Measurements from ENCODE around the gene RXFP2.
A peak's percentile ranks its signal among the peaks of the same experiment; 100 is the strongest.

The RXFP2 gene, protein sequence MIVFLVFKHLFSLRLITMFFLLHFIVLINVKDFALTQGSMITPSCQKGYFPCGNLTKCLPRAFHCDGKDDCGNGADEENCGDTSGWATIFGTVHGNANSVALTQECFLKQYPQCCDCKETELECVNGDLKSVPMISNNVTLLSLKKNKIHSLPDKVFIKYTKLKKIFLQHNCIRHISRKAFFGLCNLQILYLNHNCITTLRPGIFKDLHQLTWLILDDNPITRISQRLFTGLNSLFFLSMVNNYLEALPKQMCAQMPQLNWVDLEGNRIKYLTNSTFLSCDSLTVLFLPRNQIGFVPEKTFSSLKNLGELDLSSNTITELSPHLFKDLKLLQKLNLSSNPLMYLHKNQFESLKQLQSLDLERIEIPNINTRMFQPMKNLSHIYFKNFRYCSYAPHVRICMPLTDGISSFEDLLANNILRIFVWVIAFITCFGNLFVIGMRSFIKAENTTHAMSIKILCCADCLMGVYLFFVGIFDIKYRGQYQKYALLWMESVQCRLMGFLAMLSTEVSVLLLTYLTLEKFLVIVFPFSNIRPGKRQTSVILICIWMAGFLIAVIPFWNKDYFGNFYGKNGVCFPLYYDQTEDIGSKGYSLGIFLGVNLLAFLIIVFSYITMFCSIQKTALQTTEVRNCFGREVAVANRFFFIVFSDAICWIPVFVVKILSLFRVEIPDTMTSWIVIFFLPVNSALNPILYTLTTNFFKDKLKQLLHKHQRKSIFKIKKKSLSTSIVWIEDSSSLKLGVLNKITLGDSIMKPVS

DNA sequence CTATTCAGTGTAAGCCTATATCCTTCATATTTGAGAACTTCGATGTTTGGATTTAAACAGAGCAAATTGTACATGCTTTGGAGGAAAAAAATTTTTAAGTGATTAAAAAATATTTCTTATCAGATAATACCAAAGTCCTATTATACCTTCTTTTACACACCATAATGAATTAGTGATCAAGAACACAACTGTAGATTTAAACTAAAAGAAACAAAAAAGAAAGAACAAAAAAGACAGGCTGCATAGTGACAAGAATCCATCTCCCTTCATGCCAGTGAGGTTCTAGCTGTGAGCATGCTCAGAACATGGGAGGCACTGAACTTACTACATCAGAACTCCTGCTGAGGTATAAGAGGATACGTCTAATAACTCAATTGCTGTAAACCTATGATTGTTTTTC lies at the start of gene RXFP2:
TSS of gene RXFP2 (plus strand) at position 301 of the 400 bp plus-strand sequence. CDS start at position 388, 87 bp downstream.
- no peak for DNase-seq

DNA sequence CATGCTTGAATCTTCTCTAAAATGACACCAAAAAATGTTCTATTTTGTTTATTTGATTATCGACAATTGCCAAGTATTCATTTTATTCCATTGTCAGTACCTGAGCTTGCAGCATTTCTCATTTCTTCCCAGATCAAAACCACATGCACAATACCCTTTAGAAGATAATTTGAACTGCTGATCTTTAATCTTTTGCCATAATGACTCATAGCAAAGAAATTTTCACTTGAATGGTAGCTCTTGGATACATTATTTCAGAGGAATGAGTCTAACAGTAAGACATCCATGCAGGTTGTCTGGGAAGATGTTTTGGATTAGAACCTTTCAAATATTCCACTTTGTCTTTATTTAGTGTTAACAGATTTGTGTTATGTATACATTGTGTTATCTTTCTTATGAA lies 42.0 kb upstream of the RXFP2 start:
- DNase-seq: no peak

DNA sequence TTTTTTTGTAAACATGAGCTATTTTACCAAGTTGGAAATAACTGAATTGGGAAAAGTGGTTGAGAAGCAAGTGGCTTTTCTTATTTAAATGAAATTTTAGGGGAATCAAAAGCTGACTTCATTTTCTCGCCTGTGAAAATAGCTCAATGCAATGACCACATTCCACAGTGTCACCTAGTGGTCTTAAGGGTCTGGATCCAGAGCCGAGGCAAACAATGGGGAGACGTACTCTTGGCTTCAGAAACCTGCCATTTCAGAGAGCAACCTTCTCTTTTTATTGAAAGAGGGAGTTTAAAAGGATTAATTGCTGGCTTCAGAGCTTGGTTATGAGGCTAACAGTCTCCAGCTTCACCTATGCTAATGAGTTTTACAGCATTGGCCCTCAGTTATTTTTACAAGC lies 39.7 kb upstream of the RXFP2 start:
- DNase-seq: no peak

DNA sequence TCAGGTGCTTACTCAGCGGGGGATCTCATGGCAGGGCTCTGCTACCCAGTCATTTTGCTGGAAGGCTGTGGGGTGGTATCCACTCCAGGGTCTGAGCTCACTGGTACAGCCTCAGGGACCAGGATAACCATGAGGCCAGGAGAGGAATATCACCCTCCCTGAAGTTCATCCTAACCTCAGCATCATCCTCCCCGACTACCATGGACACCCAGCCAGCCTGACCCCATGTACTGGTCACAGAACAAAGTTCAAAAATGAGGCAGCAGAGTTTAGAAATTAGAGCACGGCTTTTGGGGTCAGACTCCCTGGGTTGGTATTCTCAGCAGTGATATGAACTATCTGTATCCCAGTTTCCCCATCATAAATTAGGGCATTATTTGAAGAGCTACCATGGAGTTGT lies 35.5 kb upstream of the RXFP2 start:
- DNase-seq: no peak

DNA sequence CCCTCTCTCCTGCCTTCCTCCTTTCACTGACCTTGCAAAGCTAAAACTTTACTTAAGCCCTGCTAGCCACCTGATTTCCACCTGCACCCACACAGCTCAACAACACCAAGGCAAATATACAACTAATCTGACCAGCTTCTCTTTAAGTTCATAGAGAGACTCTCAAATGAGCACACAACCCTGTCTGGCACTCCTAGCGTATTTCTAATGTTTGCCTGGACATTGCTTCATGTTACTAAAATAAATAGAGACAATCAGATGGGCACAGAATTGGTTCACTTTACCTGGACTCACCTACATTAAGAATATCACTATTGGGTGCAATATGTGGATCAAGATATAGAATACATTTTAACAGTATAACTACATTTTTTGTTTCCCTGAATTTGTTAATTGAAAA lies 33.2 kb upstream of the RXFP2 start:
- DNase-seq: no peak

DNA sequence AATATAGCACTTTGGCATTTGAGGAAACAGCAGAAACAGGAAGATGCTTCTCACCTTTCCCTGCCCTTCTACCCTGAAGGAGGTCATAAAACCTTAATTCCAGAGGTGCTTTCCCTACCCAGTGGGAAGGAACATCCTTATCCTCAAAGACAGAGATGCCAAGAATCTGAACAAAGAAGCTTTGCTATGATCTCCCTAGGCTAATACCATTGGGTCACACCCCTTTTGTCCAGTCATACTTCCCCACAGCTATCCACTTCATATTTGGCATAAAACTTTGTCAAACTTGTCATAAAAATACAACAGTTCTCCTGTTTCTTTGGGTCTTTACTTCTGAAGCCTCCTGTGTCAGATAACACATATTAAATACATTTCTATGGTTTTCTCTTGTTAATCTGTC lies 21.7 kb upstream of the RXFP2 start:
- DNase-seq: no peak

DNA sequence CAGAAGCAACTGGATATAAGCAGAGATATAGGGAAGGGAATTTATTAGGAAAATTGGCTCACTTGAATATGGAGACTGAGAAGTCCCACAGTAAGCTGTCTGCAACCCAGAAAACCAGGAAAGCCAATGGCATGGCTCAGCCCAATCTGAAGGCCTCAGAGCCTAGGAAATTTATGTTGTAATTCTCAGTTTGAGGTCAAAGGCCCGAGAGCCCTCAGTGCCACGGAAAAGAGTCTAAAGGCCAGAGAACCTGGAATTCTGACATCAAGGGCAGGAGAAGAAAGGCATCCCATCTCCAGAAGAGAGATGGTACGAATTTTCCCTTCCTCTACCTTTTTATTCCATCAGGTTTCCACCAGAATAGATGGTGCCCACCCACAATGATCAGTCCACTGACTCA lies 20.1 kb upstream of the RXFP2 start:
- DNase-seq: no peak

DNA sequence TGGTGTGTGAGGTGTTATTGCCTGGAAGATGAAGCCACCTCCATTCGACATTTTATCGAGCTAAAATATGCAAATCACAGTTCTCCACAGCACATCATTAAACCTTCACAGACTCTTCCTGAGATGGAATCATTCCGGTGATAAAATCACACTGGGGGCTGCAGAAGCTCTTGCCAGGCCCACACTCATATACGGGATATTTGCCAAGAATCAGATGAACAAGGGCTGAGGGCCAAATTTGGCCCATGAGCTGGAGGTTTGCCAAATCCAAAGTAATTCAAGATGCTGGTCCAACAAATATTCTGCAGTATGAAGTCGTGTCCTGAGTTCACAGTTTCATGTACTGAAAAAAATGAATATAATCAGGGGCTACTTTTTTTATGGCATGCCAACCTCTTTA lies 16.7 kb upstream of the RXFP2 start:
- peak; percentile 85 for DNase-seq

DNA sequence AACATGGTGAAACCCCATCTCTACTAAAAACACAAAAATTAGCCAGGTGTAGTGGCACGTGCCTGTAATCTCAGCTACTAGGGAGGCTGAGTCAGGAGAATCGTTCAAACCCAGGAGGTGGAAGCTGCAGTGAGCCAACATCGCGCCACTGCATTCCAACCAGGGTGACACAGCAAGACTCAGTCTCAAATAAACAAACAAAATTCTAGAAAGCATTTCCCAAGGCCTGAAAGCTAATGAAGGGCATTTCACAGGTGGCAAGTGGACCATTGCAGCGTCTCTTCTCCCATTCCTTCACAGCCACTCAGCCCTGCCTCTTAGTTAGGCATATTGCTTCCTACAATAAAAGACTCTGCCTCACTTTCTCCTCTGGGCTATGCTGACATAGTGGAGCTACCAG lies 13.5 kb upstream of the RXFP2 start:
- no peak for DNase-seq

DNA sequence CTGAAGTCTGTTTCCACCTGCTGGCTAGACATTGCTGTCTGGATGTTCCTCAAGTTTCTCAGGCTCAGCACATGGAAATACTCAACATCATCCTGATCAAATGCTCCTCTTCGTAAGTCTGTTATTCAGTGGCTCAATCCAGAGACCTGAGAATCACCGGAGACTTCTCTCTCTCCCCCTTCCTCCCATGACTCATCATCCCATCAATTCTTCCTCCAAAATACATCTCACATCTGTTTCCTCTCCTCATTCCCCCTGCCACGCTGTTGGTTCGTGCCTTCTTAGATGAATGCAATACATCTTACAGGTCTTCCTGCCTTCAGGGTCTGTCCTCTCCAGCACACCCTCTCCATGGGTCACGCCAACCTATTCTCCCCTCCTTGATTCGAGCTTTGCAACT lies 7.4 kb upstream of the RXFP2 start:
- no peak for DNase-seq

DNA sequence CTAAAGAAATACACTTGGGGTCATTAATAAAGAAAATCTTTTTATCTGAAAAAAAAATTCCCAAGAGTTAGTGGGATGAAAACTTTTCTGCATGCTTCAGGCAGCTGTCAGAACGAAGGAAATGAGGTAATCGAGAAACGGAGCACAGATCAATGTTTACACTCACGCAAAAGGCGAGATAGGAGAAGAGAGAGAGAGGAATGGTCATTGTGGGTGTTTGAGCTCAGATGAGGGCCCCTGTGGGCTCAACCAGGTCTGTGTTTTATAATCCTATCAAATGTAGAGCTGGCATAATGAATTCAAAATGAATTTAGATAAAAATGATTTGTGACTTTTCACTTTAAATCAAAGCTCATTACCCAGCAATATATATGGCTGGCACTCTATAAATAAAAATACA lies 6.3 kb upstream of the RXFP2 start:
- DNase-seq: no peak

DNA sequence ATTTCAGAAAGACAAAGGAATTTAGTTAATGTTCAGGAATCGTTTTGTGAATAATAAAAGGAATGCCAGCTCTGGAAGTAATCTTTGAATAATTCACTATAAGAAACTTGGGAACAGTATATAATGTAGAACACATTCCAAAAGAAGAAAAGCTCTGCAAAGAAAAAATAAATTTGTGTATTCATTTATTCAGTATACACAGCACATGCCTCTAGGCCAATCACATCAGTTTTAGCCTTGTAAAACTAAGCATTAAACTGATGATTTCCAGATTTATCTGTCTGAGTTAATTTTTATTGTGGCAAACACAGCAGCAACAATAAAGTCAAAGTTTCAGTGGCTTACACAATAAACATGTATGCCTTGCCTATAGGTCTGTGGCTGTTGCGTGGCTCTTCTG lies 5.7 kb upstream of the RXFP2 start:
- no peak for DNase-seq

DNA sequence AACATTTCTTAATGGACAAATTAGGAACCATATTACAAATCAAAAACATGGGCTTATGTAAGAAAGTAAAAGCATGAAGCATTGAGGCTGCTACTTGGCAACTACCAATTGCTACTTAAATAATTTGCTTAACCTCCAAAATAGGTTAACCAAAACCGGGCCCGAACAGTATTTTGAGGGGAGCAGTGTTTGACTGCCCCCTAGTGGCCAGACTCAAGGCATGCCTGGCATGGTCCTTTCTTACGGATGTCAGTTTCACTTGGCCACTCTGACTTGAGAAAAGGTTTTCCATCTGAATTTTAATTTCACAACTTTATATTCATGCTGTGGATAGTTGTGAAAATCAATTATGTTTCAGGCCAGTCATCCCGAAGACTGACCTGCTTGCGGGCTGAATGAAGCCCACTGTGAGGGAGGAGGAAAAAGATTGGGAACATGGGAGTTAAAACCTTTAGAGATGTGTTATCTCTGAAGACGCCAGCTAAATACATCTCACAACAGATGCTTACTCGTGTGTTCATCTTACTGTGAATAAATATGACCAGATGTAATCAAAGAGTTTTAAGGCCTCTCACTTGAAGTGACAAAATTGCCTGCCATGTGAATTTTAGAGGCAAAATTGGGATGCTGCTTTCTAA lies 2.9 kb downstream of the RXFP2 start:
- peak; percentile 33 for DNase-seq

DNA sequence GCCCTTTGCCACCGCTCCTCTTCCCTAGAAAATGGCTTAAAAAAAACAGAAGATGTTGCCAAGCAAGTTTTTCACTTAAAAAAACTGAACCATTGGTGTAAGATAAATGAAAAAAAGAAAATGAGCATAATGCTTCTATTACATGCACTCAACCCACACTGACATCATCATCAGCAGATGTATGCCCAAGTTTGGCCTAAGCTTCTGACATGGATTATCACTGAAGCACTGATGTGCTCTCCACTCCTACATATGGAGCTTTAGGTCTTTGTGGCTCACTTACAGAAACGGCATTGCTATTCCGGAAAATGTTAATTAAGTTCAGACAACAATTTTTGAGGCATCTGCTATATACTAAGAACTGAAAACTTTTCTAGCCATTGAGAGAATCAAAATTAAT lies 8.0 kb downstream of the RXFP2 start:
- no peak for DNase-seq

DNA sequence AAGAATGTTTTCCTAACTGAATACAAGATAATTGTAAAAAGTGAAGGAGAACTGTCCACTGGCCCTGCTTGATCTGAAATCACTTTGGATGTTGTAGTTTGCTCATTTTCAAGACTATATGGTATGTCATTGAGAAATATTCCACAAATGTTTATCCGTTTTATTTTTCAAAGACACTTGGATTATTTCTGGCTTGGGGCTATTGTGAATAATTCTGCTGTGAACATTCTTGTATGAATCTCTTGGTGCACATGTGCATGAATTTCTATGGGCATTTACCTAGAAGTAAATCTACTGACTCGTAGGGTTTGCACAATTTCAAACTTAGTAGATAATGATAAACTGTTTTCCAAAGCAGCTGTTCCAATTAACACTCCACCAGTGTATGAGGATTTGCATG lies 8.6 kb downstream of the RXFP2 start:
- no peak for DNase-seq

DNA sequence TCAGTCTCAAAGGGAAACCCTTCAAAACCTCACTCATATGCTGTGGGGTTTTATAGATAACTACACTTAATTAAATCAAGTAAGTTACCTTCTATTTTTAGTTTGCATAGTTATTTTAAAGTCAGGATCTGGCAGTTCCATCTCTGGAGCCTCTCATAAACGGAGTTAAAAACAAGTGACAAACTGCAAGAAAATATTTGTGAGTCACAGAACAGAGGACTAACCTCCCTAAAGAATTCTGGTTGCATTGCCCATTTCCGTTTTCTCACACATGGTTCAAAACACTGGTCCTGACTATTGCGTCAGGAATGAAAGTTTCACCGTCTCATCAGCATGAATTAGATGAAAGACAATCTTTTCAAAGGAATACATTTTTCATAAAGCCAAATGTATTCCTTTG lies 10.6 kb downstream of the RXFP2 start:
- DNase-seq: no peak

DNA sequence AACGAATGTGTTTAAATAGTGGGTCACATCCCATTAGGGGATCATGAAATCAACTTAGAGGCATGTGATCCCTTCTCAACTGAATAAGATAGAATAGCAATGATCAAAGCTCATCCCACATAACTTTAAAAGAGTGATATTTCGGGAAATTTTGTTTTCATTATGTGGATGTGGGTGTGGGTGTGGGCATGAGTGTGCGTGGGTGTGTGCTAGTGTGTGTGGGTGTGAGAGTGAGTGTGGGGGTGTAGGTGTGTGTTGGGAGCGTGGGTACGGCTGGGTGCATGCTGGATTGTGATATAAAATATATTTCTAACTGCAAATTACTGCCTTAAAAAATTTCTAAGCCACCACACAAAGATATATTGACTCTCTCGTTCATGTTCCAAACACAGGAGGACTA lies 15.9 kb downstream of the RXFP2 start:
- DNase-seq: no peak

DNA sequence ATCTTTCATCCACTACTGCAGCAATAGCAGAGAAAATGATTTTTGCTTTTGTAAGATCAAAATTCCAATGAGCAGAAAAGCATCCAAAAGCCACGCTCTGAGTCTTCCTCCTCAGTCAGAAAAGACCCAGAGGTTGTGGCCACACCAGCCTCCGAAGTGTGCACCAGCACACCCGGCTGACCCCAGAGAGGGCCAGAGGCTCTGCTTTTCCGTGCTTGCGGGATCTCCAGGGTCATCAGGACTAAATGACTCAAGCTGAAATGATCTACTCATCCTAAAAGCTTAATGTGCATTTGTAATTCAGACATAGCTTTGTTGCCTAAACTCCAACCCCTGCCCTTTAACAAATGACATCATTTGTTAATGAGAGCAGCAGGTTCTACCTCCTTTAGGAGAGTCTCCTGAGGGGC lies 16.5 kb downstream of the RXFP2 start:
- no peak for DNase-seq

DNA sequence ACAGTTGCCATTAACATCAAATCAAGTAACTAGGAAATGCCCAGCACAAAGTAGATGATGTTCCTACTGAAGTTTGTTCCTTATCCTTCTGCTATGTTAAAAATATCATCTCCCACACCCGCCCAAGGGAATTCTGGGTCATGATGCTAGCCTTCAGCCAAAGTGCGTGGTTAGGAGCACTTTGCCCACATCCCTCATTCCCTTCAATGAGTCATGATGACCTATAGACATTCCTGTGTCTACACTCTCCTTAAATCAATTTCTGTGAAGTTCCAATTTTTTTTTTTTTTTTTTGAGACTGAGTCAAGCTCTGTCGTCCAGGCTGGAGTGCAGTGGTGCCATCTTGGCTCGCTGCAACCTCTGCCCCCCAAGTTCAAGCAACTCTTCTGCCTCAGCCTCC lies 17.0 kb downstream of the RXFP2 start:
- DNase-seq: no peak

DNA sequence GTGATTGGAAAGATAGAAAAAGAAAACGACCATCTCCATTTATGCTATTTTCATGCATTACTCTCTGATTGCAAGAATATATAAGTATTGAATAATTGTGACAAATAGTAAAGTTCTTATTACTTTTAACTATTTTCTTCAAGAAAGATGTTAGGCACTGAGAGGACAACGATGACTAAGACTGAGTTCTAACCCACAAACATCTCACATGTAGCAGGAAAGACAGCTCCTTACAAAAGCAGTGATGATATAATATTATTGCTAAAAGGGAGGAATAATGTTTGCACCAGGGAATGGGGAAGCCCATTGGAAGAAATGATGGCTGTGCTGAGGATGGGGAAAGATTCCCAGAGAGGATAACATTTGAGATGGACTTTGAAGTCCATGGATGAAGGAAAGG lies 22.6 kb downstream of the RXFP2 start:
- no peak for DNase-seq

DNA sequence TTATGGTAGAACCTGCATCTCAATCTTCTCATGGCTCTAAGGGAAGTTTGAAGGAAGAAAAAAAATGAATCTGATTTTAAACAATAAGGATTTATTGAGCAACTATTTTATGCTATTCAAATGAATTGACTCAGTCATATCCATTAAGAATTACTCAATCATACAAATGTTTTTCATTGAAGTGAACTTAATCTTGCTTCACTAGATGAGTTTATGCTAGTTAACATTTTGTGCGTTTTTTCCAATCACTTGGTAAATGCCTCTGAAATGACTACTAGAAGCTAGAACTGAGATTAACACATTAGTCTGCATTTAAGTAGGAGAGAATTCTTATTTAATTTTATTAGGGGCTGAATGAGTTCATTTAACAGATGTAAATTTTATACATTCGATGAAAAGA lies 25.2 kb downstream of the RXFP2 start:
- DNase-seq: no peak

DNA sequence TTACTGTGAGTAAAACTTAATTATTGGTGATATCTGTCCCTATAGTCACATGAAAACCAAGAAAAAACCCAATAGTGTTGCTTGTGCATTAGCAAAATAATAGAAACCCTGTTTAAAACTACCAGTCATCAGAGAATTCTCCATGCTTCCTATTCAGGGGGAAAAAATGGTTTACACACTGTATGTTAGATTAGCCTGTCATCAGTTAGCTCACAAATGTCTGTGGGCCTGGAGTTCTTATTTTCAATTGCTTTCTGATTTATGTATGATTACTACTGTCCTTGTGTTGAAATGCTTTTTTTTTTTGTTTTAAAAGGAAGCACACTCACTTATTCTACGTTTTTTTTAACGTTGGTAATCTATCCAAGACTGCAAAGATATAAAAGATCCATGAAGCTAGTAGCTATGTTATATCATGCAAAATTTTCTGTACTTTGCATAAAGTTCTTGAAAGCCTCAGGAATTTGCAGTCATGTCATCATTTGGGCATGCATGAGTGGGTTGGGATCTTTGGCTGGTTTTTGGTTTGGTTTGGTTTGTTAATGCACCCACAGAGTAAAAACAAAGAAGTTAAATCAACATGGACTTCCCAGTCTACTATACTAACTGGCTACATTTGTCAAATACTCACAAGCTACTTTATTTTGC lies 25.9 kb downstream of the RXFP2 start:
- DNase-seq: no peak

DNA sequence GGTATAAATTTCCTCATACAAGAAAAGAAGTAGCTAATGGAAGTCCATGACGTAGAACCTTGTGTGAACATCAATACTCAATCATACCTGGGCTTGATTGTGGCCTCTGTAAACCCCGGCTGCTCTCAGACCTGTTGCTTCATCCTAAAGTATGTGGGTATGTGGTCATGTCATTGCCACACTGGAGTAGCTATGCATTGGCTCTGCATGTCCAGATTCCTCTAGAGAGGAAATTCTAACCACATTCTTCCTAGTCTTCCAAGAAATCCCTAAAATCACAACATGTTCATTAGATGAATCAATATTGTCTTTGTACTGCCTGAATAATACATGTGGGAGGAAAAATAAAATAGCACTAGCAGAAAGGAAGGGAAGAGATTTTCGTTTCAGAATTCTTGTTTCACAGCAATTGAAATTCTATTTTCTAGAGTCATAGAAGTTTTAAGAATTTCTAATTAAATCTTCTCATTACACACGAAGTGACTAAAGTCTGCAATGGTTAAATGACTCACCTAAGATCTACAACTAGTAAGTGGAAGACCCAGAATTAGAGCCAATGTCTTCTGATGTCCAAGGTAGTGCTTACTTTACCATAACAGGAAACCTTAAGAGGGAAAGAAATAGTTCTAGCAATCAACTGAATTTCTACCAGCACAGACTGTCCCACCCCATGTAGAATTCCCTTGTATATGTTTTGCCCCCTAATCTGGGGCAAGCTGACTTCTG lies 28.0 kb downstream of the RXFP2 start:
- no peak for DNase-seq

Data from NCI-H1105 treated with DMSO at 0.1 percent for 48 hours (cell line).